Measurements from ENCODE around the gene WASL.

Gene WASL

DNA sequence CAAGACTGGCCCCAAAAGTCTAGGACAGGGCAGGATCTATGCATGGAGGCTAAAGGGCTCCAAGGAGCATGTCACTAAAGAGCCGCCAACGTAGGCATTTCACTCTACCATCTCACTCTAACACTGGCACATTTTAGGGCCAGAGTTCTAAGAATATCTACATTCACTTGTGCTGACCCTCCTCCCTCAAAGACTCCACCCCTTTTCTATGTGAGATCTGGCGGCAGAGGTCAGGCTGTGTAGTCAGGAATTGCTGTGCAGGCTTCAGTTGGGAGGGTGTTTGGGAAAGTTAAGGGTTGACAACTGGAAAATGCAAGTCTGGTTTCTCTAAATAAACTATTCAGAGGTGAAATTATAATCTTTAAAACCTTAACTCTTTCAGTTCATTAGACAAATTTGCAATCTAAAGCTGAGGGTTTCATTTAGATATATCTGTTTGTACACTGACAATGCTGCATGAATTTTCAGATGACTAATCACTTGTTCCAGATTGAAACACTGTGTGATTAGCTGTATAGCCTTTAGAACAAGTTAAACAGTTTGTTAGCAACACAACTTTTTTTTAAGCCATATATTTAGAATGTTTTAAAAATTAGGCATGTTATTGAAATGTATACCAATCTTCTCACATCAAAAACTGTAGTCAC is 74.9 kb downstream of the WASL start:
- DNase-seq, result no peak

GRCh38 chr7:123673137-123673732 is 75.6 kb downstream of the WASL start:
- intact Hi-C loops (cut with DNase I; ENCODE audit: low total_unique reads), result no loop called here
- no peaks in the 10 kb centered on the region for H3K27me3 ChIP-seq
- H3K36me3 ChIP-seq, result no peaks in the 10 kb centered on the region
- TF ChIP-seq, protein P1, sequence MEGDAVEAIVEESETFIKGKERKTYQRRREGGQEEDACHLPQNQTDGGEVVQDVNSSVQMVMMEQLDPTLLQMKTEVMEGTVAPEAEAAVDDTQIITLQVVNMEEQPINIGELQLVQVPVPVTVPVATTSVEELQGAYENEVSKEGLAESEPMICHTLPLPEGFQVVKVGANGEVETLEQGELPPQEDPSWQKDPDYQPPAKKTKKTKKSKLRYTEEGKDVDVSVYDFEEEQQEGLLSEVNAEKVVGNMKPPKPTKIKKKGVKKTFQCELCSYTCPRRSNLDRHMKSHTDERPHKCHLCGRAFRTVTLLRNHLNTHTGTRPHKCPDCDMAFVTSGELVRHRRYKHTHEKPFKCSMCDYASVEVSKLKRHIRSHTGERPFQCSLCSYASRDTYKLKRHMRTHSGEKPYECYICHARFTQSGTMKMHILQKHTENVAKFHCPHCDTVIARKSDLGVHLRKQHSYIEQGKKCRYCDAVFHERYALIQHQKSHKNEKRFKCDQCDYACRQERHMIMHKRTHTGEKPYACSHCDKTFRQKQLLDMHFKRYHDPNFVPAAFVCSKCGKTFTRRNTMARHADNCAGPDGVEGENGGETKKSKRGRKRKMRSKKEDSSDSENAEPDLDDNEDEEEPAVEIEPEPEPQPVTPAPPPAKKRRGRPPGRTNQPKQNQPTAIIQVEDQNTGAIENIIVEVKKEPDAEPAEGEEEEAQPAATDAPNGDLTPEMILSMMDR (IDR thresholded peaks at IDR 0.05), result no peak
- H3K27ac ChIP-seq, result no peak overlapping the region
- H3K4me3 ChIP-seq, result no peak overlapping the region
- no peak for DNase-seq
- no peaks in the 10 kb centered on the region for H3K9me3 ChIP-seq
- peaks cover 0 to 15% (median 0%) of the 10 kb centered on the region in 4 donors for H3K4me1 ChIP-seq

More for the DNA sequence above, 74.9 kb downstream of the WASL start:
- intact Hi-C loops (cut with DNase I; ENCODE audit: low total_unique reads), result no loop called here
- Histone ChIP-seq H3K27me3 (no peaks in the 10 kb centered on the region), H3K27ac (no peak overlapping the region), H3K4me1 (peaks cover 0 to 15% (median 0%) of the 10 kb centered on the region in 4 donors), H3K4me3 (no peak overlapping the region), H3K36me3 (no peaks in the 10 kb centered on the region), H3K9me3 (no peaks in the 10 kb centered on the region)
- TF ChIP-seq, protein P1 (IDR thresholded peaks at IDR 0.05), result no peak

DNA sequence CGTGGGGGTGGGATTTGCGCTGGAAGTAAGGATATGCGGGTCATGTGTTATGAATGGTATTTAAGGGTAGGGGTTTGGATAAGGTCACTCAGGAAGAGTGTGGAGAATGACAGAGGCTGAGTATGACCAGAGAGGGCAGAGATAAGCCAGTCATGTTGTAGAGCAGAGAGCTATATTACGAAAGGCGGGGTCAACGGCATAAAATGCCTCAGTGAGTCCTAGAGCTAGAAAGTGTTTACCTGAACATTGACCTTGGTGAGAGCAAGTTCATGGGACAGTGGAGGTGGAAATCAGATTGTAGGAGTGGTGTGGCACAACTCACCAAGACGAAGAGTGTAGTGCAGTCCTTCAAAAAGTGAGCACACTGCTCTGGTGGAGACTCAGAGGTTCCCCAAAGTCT is 79.3 kb downstream of the WASL start:
- H3K4me3 ChIP-seq, result no peak overlapping the region
- no peaks in the 10 kb centered on the region for H3K36me3 ChIP-seq
- intact Hi-C loops (cut with DNase I; ENCODE audit: low total_unique reads), result no loop called here
- H3K27me3 ChIP-seq, result no peaks in the 10 kb centered on the region
- H3K27ac ChIP-seq, result no peak overlapping the region
- peaks cover 0 to 4% (median 0%) of the 10 kb centered on the region in 4 donors for H3K4me1 ChIP-seq
- DNase-seq, result no peak
- H3K9me3 ChIP-seq, result no peaks in the 10 kb centered on the region
- TF ChIP-seq, protein P1 (IDR thresholded peaks at IDR 0.05), result no peak

DNA sequence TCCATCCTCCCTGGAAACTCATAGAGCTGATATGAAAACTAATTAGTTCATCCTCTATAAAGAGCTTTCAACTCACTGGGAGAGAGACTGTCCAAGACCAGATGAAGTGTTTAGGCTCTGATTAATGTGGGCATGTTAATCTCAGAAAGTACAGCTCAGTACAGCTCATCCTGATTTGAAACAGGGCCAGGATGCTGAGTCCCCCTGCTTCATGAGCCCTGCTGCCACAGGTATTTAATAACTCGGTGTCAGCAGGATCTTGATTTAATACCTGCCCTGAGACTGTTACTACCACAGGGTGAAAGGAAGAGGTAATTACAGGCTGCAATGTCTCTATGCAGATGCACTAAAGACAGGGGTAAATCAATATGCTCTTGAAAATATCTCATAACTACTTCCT is 82.3 kb downstream of the WASL start:
- Histone ChIP-seq H3K4me3 (no peak overlapping the region), H3K36me3 (no peaks in the 10 kb centered on the region), H3K27ac (no peak overlapping the region), H3K9me3 (no peaks in the 10 kb centered on the region), H3K4me1 (no peaks in the 10 kb centered on the region), H3K27me3 (peaks cover 0 to 6% of the 10 kb centered on the region in 2 donors)
- intact Hi-C loops (cut with DNase I; ENCODE audit: low total_unique reads), result no loop called here
- no peak for DNase-seq
- TF ChIP-seq, protein P1 (IDR thresholded peaks at IDR 0.05), result no peak

DNA sequence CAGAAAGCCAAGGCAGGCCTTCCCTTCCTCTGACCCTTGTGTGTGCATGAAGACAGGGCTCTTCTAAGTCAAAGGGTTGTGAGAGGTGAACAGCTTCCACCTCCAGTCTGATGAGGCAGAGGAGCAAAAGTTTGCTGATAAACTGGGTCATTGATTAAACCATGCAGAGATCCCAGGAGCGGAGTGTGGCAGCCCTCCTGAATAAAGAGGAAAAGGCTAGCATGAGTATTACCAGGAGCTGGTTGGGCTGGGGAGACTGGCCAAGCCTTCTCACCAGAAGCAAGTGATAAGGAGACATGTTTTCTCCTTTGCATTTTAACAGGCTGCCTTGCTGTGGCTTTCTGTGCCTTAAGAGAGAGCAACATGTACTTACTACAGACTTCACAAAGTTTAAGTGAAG is 82.9 kb downstream of the WASL start:
- Histone ChIP-seq H3K27ac (no peak overlapping the region), H3K27me3 (peaks cover 0 to 6% of the 10 kb centered on the region in 2 donors), H3K4me3 (no peak overlapping the region), H3K4me1 (no peaks in the 10 kb centered on the region), H3K9me3 (no peaks in the 10 kb centered on the region), H3K36me3 (no peaks in the 10 kb centered on the region)
- TF ChIP-seq, protein P1 (IDR thresholded peaks at IDR 0.05), result no peak
- DNase-seq, result no peak
- intact Hi-C loops (cut with DNase I; ENCODE audit: low total_unique reads), result no loop called here

Data from tibial artery (tissue), 4 donors.